CD4-positive, alpha-beta T cell treated with Interleukin-4 for 1 hour (primary cell): ENCODE results near the gene GCGR.

ENCODE experiments used
- DNase-seq, 2 donors: peaks; one replicate each; pipeline ENCODE4 v3.0.0-alpha.2; 2020 to 2022

Gene GCGR

DNA sequence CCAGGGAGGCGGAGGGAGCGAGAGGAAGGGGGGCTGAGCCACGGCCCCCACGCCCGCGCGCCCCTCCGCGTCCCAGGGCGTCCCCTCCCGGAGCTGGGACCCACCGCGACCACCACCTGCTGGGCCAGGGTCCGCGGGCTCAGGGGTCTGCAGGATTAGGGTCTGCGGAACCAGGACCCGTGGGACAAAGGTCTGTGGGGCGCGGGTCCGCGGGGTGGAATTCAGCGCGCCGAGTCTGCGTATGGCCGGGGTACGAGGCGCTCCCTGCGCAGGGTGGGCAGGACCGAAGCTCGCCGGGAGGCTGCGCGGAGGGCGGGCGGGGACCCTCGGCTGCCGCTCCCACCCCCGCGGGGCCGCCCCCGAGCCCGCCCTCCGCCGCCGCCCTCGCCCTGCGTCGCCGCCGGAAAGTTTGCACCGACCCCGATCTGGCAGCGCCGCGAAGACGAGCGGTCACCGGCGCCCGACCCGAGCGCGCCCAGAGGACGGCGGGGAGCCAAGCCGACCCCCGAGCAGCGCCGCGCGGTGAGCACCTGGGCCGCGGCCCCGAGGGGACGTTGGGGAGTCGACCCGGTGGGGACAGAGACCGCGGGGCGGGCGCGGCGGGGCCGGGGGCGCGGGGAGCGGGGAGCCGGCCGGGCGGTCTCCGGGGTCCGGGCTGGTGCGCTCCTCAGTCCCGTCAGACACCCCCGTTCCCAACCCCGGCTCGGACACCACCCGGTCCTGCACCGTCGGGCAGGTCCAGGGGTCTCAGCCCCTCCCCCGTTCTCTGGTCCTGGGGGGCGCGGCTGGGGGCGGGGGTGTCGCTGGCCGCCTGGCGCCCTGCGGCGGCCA lies at the start of gene GCGR:
Gene GCGR (plus strand): TSS at position 423 of the 831 bp plus-strand sequence. CDS start 4,869 bp downstream, outside the sequence.
- no peak for DNase-seq

GRCh38 chr17:81792675-81793615 lies 11.0 kb upstream of the GCGR start:
- DNase-seq: no peak

- DNase-seq: no peak
These were observed 9.9 kb upstream of the GCGR start for GRCh38 chr17:81794074-81794476.

- no peak for DNase-seq
These were observed 9.4 kb upstream of the GCGR start for GRCh38 chr17:81794509-81794908.

DNA sequence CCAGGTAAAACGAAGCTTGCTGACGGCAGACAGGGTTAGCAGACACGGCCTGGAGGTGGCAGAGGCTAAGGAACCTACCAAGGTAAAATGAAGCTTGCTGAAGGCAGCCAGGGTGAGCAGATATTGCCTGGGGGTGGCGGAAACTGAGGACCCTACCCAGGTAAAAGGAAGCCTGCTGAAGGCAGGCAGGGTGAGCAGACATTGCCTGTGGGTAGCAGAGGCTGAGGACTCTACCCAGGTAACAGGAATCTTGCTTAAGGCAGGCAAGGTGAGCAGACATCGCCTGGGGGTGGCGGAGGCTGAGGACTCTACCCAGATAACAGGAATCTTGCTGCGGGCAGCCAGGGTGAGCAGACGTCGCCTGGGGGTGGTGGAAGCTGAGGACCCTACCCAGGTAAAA lies 2.6 kb upstream of the GCGR start:
- DNase-seq: no peak

DNA sequence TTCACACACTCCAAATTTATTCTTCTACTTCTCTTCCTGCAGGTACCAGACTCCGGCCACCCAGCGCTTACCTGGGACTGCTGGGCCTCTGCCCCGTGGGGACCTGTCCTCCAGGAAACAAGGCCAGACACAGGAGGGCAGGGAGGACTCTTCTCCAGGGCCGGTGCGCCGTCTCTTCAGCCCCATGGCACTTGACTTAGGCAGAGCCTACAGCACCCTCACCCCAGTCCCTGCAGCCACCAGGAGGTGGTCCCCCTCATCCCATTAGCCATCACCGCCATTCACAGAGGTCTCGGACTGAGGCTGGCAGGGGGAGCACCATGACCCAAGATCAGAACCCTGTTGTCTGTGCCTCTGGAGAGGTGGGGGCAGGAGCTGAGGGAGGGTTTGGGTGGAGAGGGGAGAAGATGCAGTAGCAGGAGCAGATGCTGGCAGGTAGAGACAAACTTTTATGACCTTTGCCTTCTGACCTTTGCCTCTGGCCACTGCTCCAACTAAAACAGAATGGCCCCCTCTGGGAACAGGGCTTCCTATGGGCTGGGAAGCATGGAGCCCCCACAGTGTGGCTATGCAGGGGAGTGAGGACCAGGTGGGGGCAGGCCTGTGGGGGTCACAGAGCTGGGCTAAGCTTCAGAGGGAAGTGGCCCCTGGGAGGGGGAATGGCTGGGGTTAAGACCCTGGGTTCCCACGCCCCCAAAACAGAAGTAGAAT lies 1.7 kb upstream of the GCGR start:
- no peak for DNase-seq

- DNase-seq: no peak
These were observed 900 bp upstream of the GCGR start for GRCh38 chr17:81802856-81803643.

- DNase-seq: no peak
These were observed 829 bp downstream of the GCGR start for GRCh38 chr17:81804559-81805399.

DNA sequence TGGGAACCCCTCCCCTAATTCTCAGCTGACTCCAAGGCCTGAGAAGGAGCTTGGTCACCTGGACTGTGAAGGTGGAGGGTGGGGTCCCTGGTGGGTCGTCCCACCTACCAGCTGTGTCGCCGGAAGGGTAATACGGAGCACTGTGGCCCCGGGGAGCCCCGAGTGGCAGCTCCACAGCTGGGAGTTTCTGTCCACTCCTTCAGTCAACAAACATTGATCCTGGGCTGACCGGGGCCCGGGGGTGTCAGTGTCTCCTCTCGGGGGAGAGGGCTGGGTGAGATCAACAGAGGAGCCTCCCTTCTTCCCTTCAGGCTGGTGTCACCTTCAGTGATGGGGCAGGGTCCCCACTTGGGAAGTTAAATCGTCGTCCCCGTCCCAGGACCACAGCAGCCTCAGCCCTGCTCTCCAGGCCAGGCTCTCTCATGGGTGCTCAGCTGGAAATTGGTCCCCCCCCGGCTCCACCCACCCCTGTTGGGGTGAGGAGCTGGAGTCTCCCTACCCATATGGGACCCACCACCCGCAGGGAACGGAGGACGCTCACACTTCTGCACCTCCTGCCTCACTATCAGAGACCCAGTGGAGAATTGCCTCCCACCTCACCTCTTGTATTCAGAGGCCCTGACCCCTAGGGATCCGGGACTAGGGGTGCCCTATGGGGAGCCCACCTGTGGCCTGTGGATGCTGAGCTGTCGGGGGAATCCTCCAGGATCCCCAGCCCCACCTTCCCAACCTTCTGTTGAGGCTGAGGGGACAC lies 1.9 kb downstream of the GCGR start:
- DNase-seq: no peak

GRCh38 chr17:81806461-81807209 lies 2.7 kb downstream of the GCGR start:
- DNase-seq: no peak

DNA sequence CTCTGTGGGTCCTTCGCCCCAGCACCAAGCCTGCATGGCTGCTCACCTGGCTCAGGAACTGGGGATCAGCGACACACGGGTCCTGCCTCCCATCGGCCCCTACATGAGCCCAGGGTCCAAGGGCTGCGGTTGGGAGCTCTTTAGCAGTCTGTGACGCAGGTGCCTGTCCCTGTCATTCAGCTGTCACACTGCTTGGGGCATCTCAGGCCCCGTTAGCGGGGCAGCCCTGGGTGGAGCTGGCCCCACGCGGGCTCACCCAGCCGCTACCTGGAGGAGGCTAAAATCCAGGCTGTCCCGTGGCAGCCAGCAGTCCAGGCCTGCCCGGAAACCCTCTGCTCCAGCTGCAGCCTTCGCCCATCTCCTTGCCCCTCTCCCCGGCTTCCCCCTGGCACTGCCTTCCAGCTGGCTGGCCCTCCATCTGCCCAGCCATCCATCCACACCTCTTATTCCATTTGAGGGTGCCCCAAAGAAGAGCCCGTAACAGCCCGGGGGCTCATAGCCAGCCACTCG lies 3.3 kb downstream of the GCGR start:
- no peak for DNase-seq

DNA sequence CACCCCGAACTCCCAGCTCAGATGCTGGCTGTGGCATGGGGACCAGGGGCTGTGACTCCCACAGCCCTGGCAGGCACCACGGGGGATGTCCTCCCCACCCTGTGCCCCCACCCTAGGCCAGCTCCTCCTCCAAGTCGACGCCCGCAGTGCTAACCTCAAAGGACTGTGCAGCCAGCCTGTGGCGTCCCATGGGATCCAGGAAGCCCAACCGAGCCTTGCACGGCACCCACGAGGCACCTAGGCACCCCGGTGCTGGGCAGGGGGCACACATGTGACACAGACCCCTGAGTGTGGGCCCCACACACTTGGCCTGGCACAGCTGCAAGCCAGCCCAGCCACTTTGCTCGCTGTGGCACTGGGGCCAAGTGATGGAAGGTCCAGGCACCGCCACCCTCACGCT lies 3.9 kb downstream of the GCGR start:
- no peak for DNase-seq

DNA sequence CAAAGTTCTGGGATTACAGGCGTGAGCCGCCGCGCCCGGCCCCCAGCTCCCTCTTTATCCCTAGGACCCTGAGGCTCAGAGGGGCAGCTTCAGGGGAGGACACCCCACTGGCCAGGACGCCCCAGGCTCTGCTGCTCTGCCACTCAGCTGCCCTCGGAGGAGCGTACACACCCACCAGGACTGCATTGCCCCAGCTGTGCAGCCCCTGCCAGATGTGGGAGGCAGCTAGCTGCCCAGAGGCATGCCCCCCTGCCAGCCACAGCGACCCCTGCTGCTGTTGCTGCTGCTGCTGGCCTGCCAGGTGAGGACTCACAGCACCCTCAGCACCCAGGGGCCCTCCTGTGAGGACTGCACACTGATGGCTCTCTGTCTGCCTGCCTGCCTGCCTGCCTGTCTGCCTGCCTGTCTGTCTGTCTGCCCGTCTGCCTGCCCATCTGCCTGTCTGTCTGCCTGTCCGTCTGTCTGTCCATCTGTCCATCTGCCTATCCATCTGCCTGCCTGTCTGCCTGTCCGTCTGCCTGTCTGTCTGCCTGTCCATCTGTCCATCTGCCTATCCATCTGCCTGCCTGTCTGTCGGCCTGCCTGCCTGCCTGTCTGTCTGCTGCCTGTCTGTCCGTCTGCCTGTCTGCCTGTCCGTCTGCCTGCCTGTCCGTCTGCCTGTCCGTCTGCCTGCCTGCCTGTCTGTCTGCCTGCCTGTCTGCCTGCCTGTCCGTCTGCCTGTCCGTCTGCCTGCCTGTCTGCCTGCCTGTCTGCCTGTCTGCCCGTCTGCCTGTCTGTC lies 5.0 kb downstream of the GCGR start:
- no peak for DNase-seq

DNA sequence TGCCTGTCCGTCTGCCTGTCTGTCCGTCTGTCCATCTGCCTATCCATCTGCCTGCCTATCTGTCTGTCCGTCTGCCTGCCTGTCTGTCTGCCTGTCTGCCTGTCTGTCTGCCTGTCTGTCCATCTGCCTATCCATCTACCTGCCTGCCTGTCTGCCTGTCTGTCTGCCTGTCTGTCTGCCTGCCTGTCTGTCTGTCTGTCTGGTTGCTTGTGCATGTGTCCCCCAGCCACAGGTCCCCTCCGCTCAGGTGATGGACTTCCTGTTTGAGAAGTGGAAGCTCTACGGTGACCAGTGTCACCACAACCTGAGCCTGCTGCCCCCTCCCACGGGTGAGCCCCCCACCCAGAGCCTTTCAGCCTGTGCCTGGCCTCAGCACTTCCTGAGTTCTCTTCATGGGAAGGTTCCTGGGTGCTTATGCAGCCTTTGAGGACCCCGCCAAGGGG lies 5.6 kb downstream of the GCGR start:
- no peak for DNase-seq

- no peak for DNase-seq
These were observed 6.5 kb downstream of the GCGR start for GRCh38 chr17:81810476-81810875.

GRCh38 chr17:81810892-81811704 lies 7.1 kb downstream of the GCGR start:
- no peak for DNase-seq

DNA sequence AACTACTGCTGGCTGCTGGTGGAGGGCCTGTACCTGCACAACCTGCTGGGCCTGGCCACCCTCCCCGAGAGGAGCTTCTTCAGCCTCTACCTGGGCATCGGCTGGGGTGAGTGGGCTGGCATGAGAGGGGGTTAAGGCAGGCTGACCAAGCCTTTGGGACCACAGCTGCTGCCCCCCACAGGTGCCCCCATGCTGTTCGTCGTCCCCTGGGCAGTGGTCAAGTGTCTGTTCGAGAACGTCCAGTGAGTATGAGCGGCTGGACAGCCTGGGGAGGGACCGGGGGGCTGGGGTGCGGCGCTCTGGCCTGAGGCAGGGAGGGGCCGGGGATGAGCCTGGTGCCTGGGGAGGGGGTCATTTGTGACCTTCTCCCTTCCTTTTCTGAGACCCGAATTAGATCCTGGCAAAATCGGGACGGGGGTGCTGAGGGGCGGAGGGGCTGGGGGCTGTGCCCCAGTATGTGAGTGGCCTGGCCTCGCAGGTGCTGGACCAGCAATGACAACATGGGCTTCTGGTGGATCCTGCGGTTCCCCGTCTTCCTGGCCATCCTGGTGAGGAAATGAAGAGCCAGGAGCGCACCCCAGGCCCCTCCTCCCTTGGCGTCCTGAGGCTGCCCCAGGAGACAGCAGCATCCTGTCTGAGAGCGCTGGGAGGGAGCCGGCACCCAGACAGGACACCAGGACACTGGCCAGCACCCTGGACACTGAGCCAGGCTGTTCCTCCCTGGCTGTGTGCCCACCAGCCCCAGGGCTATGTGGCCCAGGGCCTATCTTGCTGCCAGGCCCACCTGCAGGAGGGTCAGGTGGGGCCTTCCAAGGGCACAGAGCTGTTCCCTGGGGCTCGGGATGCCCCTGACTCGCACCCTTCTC lies 8.0 kb downstream of the GCGR start:
- no peak for DNase-seq
